Fibroblast of lung (primary cell): Measurements from ENCODE around the gene NCOA5. TPM values are rescaled to one million over a fixed set of nuclear protein-coding genes. Genes with fewer than 3 reads are reported as not detected.

ENCODE experiments used
- DNase-seq, 2 donors: peaks; one replicate each; pipeline versions ENCODE4 v3.0.0 to v3.0.0-alpha.2; 2010; ENCODE audit warnings: low read depth in 2 of 2
- H2AFZ ChIP-seq: 2 replicates; pipeline ENCODE4 v1.5.1; 2012; ENCODE audit warnings: low read length, control low read depth, inconsistent platforms
- H3K27ac ChIP-seq: 2 replicates; pipeline ENCODE4 v1.5.1; 2011; ENCODE audit warnings: low read length, control low read depth; ENCODE audit not compliant: insufficient read depth
- H3K27me3 ChIP-seq: 2 replicates; pipeline ENCODE4 v1.5.1; 2011; ENCODE audit warnings: mild to moderate bottlenecking, low read length; ENCODE audit not compliant: control insufficient read depth, insufficient read depth
- H3K36me3 ChIP-seq: 2 replicates; pipeline ENCODE4 v1.5.1; 2011; ENCODE audit warnings: low read length; ENCODE audit not compliant: control insufficient read depth, insufficient read depth
- H3K4me1 ChIP-seq: 2 replicates; pipeline ENCODE4 v1.5.1; 2011; ENCODE audit warnings: low read length; ENCODE audit not compliant: control insufficient read depth, insufficient read depth; ENCODE audit errors: extremely low read depth
- H3K4me2 ChIP-seq: 2 replicates; pipeline ENCODE4 v1.5.1; 2011; ENCODE audit warnings: low read length, control low read depth; ENCODE audit not compliant: insufficient read depth; ENCODE audit errors: extremely low read depth
- H3K4me3 ChIP-seq, 4 experiments: fragments of 200-600 bp in 1 of 4; sonication (generic) in 1 of 4; replicated peaks in 1 of 4; 2 replicates each; pipeline ENCODE4 v1.5.1; 2011 to 2016; ENCODE audit warnings: low read length in 4 of 4, low read depth in 3 of 4, mild to moderate bottlenecking in 3 of 4, control low read depth in 2 of 4, inconsistent platforms in 1 of 4, mixed read lengths in 1 of 4; ENCODE audit not compliant: insufficient read depth in 1 of 4; ENCODE audit errors: control extremely low read depth in 1 of 4
- H3K79me2 ChIP-seq: 2 replicates; pipeline ENCODE4 v1.5.1; 2012; ENCODE audit warnings: mild to moderate bottlenecking, low read length, inconsistent platforms; ENCODE audit not compliant: control insufficient read depth, insufficient read depth
- H3K9ac ChIP-seq: 2 replicates; pipeline ENCODE4 v1.5.1; 2011; ENCODE audit warnings: mild to moderate bottlenecking, low read length, control low read depth; ENCODE audit not compliant: insufficient read depth
- H3K9me3 ChIP-seq: 2 replicates; pipeline ENCODE4 v1.5.1; 2012; ENCODE audit warnings: low read depth, low read length; ENCODE audit not compliant: control insufficient read depth, insufficient read depth
- H4K20me1 ChIP-seq: 2 replicates; pipeline ENCODE4 v1.5.1; 2011; ENCODE audit warnings: low read length; ENCODE audit not compliant: control insufficient read depth, insufficient read depth; ENCODE audit errors: extremely low read depth
- CTCF ChIP-seq, 2 donors: IDR thresholded peaks in 1 of 2; conservative IDR thresholded peaks in 1 of 2; 1 replicate in 1 of 2; 2 replicates in 1 of 2; pipeline ENCODE4 v1.5.1; 2011 to 2012; ENCODE audit warnings: low read length in 2 of 2, control low read depth in 1 of 2, inconsistent platforms in 1 of 2, low read depth in 1 of 2, mild to moderate bottlenecking in 1 of 2
- EZH2 ChIP-seq: IDR thresholded peaks from 2 replicates; pipeline ENCODE4 v1.5.1; 2012; ENCODE audit warnings: low read length, control low read depth, mild to moderate bottlenecking; ENCODE audit errors: missing control alignments
- polyA plus RNA-seq, 2 donors: library from polyadenylated mRNA; depleted of rRNA in 1 of 2; stranded (reverse) in 1 of 2; unstranded in 1 of 2; fragments of >200 nt; gene quantifications; 2 replicates each; pipeline ENCODE4 v1.2.1, GENCODE V29; 2011 to 2012; ENCODE audit warnings: missing spikeins in 1 of 2
- total RNA-seq: library from RNA; depleted of rRNA; stranded (reverse); fragments of >200 nt; gene quantifications from 2 replicates; pipeline ENCODE4 v1.2.1, GENCODE V29; 2014

NCOA5 gene
- total and polyA plus RNA-seq, 2 donors (not counting 1 experiment from before 2014, with no cell fraction given) = 8.1 to 18.0 TPM

- no peaks in the 10 kb centered on the region for H3K36me3 ChIP-seq
- peaks cover 29% of the 10 kb centered on the region for H3K27me3 ChIP-seq
- H3K9me3 ChIP-seq = no peaks in the 10 kb centered on the region
- no peak overlapping the region for H3K27ac ChIP-seq
- no peak for TF ChIP-seq EZH2
- H3K4me1 ChIP-seq = no peaks in the 10 kb centered on the region
- no peak overlapping the region for H3K9ac ChIP-seq
- no peak overlapping the region for H3K4me3 ChIP-seq
- no peaks in the 10 kb centered on the region for H3K79me2 ChIP-seq
- no peak overlapping the region for H2AFZ ChIP-seq
- no peak overlapping the region for H3K4me2 ChIP-seq
- no peaks in the 10 kb centered on the region for H4K20me1 ChIP-seq
- DNase-seq = peak; percentile 56 to 68
Measured at GRCh38 chr20:46027245-46027853, 62.4 kb downstream of the NCOA5 start.

GRCh38 chr20:46025376-46025783, 64.4 kb downstream of the NCOA5 start:
- Histone ChIP-seq H3K9ac (no peak overlapping the region), H3K27me3 (peaks cover 26% of the 10 kb centered on the region), H4K20me1 (no peaks in the 10 kb centered on the region), H3K79me2 (no peaks in the 10 kb centered on the region), H3K4me3 (no peak overlapping the region), H3K36me3 (no peaks in the 10 kb centered on the region), H2AFZ (no peak overlapping the region), H3K27ac (no peak overlapping the region), H3K4me1 (no peaks in the 10 kb centered on the region), H3K4me2 (no peak overlapping the region), H3K9me3 (no peaks in the 10 kb centered on the region)
- no peak for TF ChIP-seq CTCF (conservative IDR thresholded peaks at IDR 0.05 in 1 of 2, IDR thresholded peaks at IDR 0.05 in 1 of 2; ENCODE audit: low read depth in 1 of 2, low read length in 2 of 2)
- no peak for DNase-seq

- no peak overlapping the region for H3K4me3 ChIP-seq
- no peaks in the 10 kb centered on the region for H3K4me1 ChIP-seq
- H3K4me2 ChIP-seq = no peak overlapping the region
- peaks cover 25% of the 10 kb centered on the region for H3K27me3 ChIP-seq
- no peak for DNase-seq
- no peaks in the 10 kb centered on the region for H3K9me3 ChIP-seq
- no peaks in the 10 kb centered on the region for H4K20me1 ChIP-seq
- no peaks in the 10 kb centered on the region for H3K79me2 ChIP-seq
- no peak overlapping the region for H3K27ac ChIP-seq
- no peak overlapping the region for H3K9ac ChIP-seq
- TF ChIP-seq CTCF (conservative IDR thresholded peaks at IDR 0.05 in 1 of 2, IDR thresholded peaks at IDR 0.05 in 1 of 2; ENCODE audit: low read depth in 1 of 2, low read length in 2 of 2) = no peak
- TF ChIP-seq EZH2 = no peak
- no peaks in the 10 kb centered on the region for H3K36me3 ChIP-seq
- H2AFZ ChIP-seq = no peak overlapping the region
Measured at GRCh38 chr20:46023999-46024398, 65.8 kb downstream of the NCOA5 start.
